A673 (cell line): ENCODE measurements around the gene DDX39B. TPM values are rescaled to one million over a fixed set of nuclear protein-coding genes. Genes with fewer than 3 reads are reported as not detected.
A peak's percentile ranks its signal among the peaks of the same experiment; 100 is the strongest.

Source experiments
- BruUV-seq: library from RNA; stranded (reverse); fragments of 400-500 nt; replicated peaks from 2 replicates; lab custom pipeline; 2021; lab: Mats Ljungman, UMichigan
- CTCF ChIA-PET: fragments of 300-600 bp; sonication (Branson Sonifier 250); formaldehyde crosslinking; loops from one replicate; lab custom pipeline; 2022; ENCODE audit warnings: antibody characterized with exemption; lab: Charles Lee
- POLR2A ChIA-PET: fragments of 300-600 bp; sonication (Branson Sonifier 250); formaldehyde crosslinking; loops from one replicate; lab custom pipeline; 2022; ENCODE audit warnings: antibody characterized with exemption; ENCODE audit not compliant: low non-redundant PET; lab: Charles Lee
- DNase-seq: peaks from one replicate; pipeline ENCODE4 v3.0.0-alpha.2; 2015; ENCODE audit warnings: low spot score
- H3K27ac ChIP-seq: fragments of 200-600 bp; sonication (generic); 2 replicates; pipeline ENCODE4 v1.5.1; 2016; ENCODE audit warnings: mixed run types, low read depth, mild to moderate bottlenecking, mixed read lengths, antibody characterized with exemption, low read length; ENCODE audit not compliant: poor library complexity, severe bottlenecking
- H3K27me3 ChIP-seq: fragments of 200-600 bp; sonication (generic); replicated peaks from 2 replicates; pipeline ENCODE4 v1.6.1; 2017; ENCODE audit warnings: mixed run types, low read depth, mild to moderate bottlenecking, mixed read lengths, antibody characterized with exemption, low read length; ENCODE audit not compliant: insufficient read depth, poor library complexity
- H3K36me3 ChIP-seq: fragments of 200-600 bp; sonication (generic); 2 replicates; pipeline ENCODE4 v1.6.1; 2016; ENCODE audit warnings: mixed run types, mild to moderate bottlenecking, mixed read lengths, antibody characterized with exemption, low read length; ENCODE audit not compliant: insufficient read depth, poor library complexity, severe bottlenecking
- H3K4me1 ChIP-seq: fragments of 200-600 bp; sonication (generic); 2 replicates; pipeline ENCODE4 v1.6.1; 2017; ENCODE audit warnings: mixed run types, mild to moderate bottlenecking, mixed read lengths, antibody characterized with exemption, low read length; ENCODE audit not compliant: insufficient read depth, poor library complexity, severe bottlenecking
- H3K4me3 ChIP-seq: fragments of 200-600 bp; sonication (generic); 2 replicates; pipeline ENCODE4 v1.5.1; 2016; ENCODE audit warnings: low read depth, mixed run types, mild to moderate bottlenecking, mixed read lengths, low read length; ENCODE audit not compliant: poor library complexity, severe bottlenecking
- H3K9me3 ChIP-seq: fragments of 200-600 bp; sonication (generic); 2 replicates; pipeline ENCODE4 v1.6.1; 2016; ENCODE audit warnings: mixed run types, low read depth, mild to moderate bottlenecking, mixed read lengths, antibody characterized with exemption, low read length; ENCODE audit not compliant: poor library complexity, severe bottlenecking
- CTCF ChIP-seq: fragments of 300-800, 200-600 bp; sonication (generic); conservative IDR thresholded peaks from 2 replicates; pipeline ENCODE4 v1.5.1; 2017; ENCODE audit warnings: low read depth, mild to moderate bottlenecking, antibody characterized with exemption, low read length, moderate library complexity, mixed read lengths
- EZH2 ChIP-seq: fragments of 200-600 bp; sonication (generic); IDR thresholded peaks from 2 replicates; pipeline ENCODE4 v1.6.1; 2017; ENCODE audit warnings: borderline replicate concordance, low read depth, mild to moderate bottlenecking, mixed read lengths, antibody characterized with exemption, low read length; ENCODE audit not compliant: poor library complexity, severe bottlenecking
- intact Hi-C: fragments of 100-400 bp; cut with micrococcal nuclease; formaldehyde crosslinking; loops from one replicate; pipeline ENCODE4 v1.10.0; 2022; ENCODE audit not compliant: unreplicated experiment
- total RNA-seq: library from RNA; stranded (reverse); gene quantifications from 2 replicates; pipeline ENCODE4 v1.2.3, GENCODE V29; 2021

Gene DDX39B
- total RNA-seq, 1 experiment from 2014 or later = 558 TPM

DNA sequence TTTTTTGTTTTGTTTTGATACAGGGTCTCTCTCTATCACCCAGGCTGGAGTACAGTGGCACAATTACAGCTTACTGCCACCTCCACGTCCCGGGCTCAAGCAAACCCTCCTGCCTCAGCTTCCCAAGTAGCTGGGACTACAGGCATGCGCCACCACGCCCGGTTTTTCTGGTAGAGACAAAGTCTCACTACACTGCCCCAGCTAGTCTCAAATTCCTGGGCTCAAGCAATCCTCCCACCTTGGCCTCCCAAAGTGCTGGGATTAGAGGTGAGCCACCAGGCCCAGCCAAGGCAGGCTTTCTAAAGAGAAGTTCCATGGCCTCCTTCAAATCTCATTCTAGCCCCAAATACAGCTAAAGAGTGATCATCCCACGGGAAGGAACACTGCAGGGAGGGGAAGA lies 7.8 kb downstream of the DDX39B start:
- TF ChIP-seq CTCF (no peak), EZH2 (no peak)
- H3K36me3 ChIP-seq = peaks cover 92% of the 10 kb centered on the region
- H3K9me3 ChIP-seq = no peaks in the 10 kb centered on the region
- no peak for DNase-seq
- no peaks in the 10 kb centered on the region for H3K27me3 ChIP-seq
- POLR2A ChIA-PET = interaction anchor here (0.6 kb wide), 1 partner anchor 323 kb away, joined by 5 read pairs; no protein-coding TSS in a partner anchor
- intact Hi-C loops = no loop called here
- CTCF ChIA-PET = no interaction called here
- H3K27ac ChIP-seq = no peak overlapping the region
- TSS peak; percentile 1 for BruUV-seq
- H3K4me1 ChIP-seq = peaks cover 2% of the 10 kb centered on the region
- no peak overlapping the region for H3K4me3 ChIP-seq

GRCh38 chr6:31533455-31533841 lies 8.4 kb downstream of the DDX39B start:
- DNase-seq = no peak
- TF ChIP-seq EZH2 = no peak
- no peak for TF ChIP-seq CTCF
- Histone ChIP-seq H3K4me3 (no peak overlapping the region), H3K27ac (no peak overlapping the region), H3K4me1 (no peaks in the 10 kb centered on the region), H3K9me3 (no peaks in the 10 kb centered on the region), H3K36me3 (peaks cover 87% of the 10 kb centered on the region), H3K27me3 (no peaks in the 10 kb centered on the region)
- BruUV-seq = no TSS peak
- CTCF ChIA-PET = no interaction called here
- POLR2A ChIA-PET = no interaction called here
- intact Hi-C loops = no loop called here

DNA sequence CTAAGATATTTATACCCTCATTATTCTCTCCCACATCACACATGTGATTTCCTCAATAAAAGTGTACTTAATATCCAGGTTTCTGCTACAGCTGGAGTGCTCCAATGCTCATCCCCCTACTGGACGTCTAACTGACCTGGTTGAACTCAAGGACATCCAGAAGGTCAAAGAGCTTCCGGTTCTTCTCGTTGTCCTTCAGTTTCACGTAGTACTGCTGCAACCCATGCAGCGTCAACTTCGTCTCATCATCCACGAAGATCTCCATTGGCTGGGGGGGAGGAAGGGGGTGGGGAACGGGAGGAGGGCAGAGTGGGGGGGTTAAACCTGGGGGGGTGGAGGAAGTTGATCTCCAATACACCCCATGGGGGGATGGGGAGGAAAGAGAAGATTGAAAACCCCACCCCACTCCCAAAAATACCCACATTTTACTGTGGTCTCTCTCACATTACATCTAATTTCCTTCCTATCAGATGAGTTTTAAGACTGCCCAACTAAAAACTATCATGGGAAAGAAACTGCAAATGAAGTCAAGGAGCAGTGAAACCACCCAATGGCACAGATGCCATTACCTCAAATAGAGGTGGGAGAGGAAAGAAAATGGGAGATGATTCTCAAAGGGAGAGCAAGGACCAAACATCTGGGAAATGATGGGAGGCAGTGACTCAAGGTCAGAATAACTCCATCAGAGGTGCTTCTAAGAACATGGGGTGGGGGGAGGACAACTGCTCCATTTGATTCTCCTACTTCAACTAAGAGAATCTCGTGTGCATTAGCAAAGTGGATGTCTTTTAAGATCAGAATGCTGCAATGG lies 9.0 kb downstream of the DDX39B start:
- no peak for TF ChIP-seq CTCF
- TF ChIP-seq EZH2 = no peak
- H3K27me3 ChIP-seq = no peaks in the 10 kb centered on the region
- CTCF ChIA-PET = no interaction called here
- intact Hi-C loops = no loop called here
- POLR2A ChIA-PET = no interaction called here
- H3K36me3 ChIP-seq = peaks cover 81% of the 10 kb centered on the region
- BruUV-seq = no TSS peak
- no peaks in the 10 kb centered on the region for H3K4me1 ChIP-seq
- H3K4me3 ChIP-seq = no peak overlapping the region
- no peak for DNase-seq
- no peaks in the 10 kb centered on the region for H3K9me3 ChIP-seq
- H3K27ac ChIP-seq = no peak overlapping the region
